GM18861 (cell line): ENCODE data around the gene PARVG.

Experiments used
- ATAC-seq: cut with Tn5 transposase; IDR thresholded peaks from one replicate; pipeline ENCODE4 v1.9.1; 2021; ENCODE audit not compliant: unreplicated experiment

Gene PARVG

DNA sequence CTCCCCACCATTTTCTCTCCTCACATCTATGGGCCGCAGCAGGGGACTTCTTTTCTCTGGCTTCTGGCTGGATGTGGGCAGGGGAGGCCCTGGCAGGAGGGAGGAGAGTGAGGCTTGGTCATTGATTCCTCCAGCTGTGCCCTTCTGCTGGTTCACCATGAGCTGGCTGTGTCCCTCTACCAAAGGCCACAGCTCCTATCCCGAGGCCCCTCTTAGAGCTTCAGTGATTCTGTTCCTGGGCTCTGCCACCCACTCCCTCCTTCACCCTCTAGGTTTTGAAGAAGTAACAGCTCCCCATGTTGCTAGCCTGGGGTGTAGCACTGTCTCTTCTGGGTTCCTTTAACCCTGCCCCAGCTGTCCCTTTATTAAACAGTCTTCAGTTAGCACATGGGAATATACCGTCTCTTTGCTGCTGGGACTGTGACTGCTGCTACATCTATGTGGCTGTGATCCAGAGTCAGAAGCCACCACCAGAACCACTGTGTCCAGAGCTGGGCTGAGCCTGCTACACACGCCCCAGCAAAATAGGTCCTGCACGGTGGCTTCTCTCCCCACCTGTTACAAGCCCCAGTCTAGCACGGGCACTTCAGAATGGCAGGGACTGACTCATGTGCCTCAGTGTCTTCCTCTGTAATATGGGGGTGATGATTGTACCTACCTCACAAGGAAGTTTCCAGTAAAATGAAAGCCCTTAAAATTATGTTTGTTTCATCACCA lies 578 bp upstream of the PARVG start:
- no peak for ATAC-seq

DNA sequence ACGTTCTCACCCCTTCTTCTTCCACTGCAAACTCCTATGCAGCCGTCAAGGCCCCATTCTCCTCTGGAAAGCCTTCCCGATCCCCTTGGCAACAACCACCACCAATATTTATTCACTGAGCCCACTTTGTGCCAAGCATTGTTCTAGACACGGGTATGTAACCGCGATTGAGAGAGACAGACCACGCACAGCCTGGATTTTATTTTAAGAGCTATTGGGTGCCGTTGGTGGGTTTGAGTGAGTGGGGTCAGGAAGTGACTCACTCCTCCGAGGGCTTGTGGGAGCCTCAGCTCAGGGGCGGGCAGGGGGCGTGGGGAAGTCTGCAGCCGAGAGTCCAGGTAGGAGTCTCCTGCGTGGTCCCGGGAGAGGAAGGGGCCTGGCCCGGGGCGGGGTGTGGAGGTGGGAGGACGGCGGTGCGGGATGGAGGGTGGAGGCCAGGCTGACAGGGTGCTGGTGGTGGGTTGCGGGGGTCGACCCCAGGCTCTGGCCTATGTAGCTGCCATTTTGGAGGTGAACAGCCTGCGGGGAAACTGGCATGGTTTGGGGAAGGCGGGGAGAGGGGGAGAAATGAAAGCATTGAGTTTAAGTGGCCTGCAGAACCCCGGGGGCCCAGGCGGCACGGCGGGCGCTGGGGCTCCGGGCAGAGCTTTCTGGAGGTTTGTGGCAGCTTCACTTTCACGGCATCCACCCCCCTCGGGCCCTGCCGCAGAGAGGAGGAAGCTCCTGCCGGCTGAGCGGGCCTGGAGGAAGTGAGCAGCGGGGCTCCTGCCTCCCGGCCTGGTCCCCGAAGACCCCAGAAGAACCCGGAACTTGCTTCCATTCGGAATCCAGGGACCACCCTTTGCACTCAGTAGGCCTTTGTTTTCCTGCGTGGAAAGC lies 547 bp downstream of the PARVG start:
- no peak for ATAC-seq

DNA sequence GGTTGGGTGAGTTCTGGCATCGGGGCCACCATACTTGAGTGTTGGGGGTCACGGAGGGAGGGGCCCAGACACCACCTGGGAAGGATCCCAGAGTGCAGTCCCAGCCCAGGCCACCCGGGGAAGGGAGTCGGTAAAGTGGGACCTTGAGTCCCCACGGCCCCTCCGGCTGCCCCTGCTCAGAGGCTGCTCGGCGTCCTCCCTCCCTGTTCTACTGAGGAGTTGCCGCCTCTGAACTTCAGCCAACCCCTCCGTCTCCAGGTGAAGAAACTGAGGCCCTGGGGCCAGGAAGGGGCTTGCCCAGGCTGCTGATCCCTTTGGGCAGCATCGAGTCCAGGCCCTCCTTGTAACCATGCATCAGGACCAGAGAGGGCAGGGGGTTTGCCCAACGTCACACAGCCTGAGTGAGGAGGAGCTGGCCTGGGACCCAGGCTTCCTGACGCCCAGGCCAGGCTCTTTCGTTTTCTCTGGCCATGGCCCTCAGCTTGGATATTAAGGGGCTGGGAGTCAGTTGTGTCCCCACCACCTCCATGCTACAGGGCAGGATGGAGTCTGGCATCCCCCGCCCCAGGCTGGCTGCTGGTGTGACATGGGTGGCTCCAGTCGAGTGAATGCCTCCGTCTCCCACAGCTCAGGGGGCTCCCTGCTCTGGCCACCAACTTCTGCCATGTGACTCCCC lies 1.3 kb downstream of the PARVG start:
- no peak for ATAC-seq

DNA sequence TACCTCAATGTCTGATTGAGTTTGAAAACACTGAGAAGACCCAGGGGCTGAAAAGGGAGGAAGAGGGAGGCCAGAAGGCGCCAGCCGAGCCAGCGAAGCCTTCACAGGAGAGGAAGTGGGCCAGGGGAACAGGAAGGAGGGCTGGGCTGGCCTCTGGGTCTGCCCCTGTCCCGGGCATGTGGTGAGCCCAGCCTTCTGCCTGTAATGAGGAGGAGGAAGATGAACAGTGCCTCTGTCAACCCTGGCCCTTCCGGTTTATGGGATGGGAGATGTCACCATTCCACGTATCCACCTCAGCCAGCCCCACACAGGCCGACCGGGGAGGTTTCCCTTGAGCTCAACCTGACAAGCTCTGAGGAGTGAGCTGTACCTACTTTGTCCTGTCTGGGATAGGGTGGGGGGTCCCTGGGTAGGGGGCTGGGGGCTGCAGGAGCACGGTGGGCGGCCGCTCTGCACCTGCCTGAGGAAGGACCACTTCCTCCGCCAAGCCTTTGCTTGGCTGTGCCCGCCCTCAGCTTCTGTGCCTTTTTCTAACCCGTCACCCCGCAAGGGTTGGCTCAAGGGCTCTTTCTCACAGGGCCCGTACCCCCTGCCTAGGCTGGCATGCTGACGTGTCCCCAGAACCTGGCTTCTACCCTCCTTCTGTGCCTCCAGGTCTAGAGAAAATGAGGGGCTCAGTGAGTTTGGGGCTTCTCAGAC lies 2.0 kb downstream of the PARVG start:
- ATAC-seq: no peak

DNA sequence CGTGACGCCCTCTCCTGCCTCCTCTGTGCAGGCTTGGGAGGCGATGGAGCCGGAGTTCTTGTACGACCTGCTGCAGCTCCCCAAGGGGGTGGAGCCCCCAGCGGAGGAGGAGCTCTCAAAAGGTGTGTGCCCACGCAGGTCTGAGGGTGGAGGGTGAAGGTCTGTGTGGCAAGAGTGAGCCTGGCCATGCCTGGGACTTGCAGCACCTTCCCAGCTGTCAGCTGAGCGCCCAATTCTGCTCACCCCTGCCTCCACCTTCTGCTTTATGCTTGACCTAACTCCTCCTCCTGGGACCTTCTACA lies 2.5 kb downstream of the PARVG start:
- no peak for ATAC-seq

DNA sequence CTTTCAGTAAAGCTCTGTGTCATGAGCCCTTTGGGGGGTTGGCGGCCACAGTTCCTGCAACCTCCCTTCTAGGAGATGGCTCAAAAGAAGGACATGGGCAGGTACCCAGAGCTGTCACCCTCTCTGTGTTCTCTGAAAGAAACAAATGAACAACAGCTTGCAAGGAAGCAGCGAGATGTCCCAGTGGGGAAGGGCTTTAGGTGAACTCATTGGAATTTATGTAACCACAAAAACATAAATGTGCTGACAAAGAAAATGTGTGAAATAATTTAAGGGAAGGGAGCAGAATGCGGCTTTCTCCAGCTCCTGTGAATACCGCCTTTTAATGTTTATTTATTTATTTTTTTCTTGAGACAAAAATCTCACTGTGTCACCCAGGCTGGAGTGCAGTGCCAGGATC lies 3.3 kb downstream of the PARVG start:
- ATAC-seq: no peak

DNA sequence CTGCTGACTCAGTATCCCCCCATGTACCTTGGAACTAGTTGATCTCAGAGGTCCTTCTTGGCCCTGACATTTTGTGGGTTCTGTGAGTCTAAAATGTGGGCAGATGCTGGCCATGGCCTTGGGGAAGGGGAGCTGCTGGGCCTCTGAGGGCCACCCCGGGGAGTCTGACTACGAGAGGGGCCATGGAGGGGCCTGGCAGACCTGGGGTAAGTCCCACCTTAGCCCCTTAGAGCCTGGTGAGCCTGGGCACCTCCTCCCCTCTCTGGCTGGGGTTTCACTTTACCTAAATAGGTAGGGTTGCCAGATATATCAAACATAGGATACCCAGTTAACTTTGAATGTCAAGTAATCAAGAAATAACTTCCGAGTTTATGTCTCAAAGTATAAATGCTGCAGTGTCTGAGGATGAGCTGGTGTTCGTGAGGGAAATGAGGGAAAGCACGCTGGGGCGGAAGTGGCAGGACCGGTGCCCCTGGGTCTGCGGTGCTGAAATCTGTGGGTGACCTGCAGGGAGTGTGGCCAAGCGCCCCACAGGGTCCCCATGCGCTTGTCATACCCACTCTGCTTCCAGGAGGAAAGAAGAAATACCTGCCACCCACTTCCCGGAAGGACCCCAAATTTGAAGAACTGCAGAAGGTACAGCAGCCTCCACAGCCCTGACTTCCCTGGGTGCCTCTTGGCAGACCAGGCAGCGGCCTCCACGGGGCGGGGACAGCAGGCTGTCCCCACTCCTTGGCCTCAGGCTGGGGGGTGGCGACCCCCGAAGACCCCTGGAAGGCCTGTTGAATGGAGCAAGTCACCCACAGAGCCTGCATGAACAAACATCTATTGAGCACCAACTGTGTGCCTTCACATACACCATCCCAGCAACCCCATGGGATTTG lies 4.8 kb downstream of the PARVG start:
- ATAC-seq: no peak

DNA sequence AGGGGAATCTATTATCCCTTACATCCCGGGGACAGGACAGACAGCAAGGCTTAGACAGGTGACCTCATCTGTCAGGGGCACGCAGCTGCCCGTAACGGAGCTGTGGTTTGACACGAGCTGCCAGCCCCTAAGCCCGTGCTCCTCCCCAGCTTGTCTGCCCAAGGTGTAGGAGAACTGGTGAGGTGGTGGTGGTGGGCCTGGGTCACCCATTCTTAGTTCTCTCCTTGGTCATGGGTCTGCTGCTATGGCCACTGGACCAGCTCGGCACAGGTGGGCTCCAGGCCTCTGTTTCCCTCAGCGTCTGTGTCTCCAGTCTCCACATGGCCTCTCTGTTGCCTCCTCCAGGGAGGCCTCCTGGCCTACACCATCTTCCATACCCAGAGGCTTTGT lies 5.4 kb downstream of the PARVG start:
- no peak for ATAC-seq

DNA sequence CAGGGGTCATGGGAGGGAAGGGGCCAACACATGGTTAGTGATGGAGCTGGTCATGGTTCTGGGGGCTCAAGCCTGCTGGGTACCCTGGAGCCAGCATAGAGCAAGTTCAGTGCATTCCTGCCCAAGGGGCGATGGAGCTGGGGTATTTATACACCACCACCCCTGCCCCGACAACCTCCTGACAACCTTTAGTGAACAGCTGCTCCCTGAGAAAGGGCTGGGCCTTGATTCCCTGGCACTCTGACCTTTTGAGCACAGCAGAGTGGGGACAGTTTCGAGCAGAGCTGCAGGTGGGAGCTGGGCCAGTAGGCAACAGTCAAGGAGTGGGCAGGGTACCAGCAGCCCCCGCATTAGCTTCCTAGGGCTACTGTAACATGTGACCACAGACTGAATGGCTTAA lies 6.0 kb downstream of the PARVG start:
- no peak for ATAC-seq

DNA sequence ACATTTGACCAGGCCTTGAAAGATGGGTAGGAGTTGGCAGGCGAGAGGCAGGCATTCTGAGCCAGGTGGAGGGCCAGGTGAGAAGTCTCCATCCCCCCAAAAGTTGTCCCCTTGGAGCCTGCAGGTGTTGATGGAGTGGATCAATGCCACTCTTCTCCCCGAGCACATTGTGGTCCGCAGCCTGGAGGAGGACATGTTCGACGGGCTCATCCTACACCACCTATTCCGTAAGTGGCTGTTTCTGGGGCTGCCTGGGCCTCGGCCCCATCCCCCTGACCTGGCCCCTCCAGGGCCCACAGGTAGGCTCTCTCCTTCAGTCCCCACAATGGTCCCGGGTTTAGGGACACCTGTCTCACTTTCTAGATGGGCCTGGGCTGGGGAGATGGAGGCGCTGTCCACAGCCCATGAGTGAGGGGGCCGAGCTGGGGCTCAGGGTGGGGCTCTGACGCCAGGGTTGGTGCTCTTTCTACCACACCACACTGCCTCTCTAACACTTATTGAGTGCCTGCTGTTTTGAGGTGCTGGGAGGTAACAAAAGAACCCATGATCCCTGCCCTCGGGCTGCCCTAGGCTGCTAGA lies 7.0 kb downstream of the PARVG start:
- no peak for ATAC-seq

DNA sequence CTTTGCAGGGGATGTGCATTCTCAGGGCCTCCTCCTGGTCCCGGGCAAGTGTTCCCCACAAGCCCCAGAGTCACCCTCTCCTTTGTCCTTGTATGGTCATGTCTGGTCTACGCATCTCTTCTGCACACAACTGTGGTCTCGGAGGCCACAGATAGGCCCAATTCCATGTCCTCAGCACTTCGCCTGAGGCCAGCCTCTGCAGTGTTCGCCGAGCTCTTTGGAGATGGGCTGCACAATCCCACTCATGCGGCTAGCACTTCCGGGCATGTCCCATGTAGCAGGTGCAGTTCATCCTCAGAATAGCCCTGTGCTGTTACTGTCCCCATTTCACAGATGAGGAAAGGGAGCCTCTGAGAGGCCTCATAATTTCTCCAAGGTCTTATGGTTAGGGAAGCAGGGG lies 7.6 kb downstream of the PARVG start:
- no peak for ATAC-seq

DNA sequence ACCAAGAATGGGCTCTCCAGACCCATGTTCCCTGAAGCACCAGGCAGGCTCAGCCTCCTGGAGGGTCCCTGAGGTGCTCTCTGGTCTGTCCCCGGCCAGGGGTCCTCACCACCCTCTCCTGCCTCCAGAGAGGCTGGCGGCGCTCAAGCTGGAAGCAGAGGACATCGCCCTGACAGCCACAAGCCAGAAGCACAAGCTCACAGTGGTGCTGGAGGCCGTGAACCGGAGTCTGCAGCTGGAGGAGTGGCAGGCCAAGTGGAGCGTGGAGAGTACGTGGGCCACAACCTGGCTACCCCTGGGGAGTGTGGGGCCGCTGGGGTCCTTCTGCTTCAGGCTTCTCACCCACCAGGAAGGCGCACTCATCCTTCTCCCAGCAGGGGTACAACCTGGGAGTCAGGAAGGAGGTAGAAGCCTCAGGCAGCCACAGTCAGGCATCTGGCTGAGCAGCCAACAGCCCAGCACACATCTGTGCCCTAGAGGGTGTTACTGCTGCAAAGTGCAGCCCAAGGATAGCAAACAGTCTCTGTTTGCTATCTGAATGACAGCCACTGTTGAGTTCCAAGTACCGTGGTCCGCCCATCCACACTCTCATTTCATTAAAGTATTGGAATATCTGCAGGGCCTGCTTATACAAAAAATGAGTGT lies 8.4 kb downstream of the PARVG start:
- no peak for ATAC-seq

DNA sequence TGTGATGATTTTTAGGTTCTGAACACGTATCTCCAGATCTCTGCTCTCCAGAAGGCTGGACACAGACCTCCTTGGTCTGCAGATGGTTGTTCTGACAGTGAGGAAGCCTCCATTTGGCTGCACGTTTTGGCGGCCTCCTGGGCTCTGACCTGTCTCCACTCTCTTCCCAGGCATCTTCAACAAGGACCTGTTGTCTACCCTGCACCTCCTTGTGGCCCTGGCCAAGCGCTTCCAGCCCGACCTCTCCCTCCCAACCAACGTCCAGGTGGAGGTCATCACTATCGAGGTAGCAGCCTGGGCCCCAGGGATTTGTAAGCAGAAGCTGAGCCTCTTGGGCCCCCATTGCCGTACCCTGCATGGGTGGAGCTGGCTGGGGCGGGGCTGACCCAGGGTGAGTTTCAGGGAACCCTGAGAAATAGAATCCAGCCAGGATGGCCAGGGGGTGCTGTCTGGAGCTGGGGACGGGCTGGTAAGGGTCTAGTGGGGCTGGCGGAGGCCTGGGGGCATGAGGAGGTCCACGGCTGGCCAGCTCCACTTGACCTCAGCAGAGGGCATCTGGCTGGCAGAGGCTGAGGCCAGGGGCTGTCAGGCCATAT lies 9.8 kb downstream of the PARVG start:
- no peak for ATAC-seq

DNA sequence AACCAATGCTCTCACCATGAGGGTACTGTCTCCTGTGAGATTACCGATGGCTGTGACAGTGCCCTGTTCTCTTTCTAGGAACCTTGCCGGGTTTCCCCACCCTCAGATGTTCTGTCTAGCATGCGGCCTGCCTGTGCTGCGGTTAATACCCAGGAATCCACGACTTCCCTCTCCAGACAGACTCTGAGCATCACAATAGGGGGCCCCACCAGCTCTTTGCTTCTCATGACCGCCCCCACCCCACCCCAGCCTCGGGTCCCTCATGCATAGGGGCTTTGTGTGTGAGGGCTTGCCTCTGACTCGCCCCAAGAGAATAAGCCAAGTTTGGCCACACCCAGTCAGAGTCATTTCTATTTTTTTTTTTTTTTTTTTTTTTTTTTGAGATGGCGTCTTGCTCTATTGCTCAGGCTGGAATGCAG lies 10.3 kb downstream of the PARVG start:
- no peak for ATAC-seq

DNA sequence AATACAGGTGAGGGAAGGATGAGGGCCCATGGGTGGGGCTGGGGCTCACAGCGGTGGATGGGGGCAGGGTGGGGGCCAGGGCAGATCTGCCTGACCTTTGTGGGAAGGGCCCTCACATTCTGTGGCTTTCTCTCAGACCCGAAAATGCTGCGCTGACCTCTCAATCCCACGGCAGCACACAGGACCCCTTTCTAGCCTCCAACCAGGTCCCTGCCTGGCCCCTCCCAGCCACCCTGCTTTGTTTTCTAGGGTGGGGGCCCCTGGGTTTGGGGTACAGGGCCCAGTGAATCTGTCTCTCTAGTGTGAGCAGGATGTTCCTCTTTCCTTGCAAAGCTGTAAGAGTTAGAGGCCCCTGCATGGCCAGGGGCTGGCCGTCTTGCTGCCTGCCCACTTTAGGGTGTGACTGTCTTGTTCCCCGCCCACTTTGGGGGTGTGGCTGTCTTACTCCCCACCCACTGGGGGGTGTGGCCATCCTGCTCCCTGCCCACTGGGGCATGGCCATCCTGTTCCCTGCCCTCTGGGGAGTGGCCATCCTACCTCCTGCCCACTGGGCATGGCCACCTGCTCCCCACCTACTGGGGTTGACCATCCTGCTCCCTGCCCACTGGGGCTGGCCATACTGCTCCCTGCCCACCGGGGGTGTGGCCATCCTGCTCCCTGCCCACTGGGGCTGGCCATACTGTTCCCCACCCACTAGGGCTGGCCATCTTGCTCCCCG lies 11.5 kb downstream of the PARVG start:
- ATAC-seq: no peak

DNA sequence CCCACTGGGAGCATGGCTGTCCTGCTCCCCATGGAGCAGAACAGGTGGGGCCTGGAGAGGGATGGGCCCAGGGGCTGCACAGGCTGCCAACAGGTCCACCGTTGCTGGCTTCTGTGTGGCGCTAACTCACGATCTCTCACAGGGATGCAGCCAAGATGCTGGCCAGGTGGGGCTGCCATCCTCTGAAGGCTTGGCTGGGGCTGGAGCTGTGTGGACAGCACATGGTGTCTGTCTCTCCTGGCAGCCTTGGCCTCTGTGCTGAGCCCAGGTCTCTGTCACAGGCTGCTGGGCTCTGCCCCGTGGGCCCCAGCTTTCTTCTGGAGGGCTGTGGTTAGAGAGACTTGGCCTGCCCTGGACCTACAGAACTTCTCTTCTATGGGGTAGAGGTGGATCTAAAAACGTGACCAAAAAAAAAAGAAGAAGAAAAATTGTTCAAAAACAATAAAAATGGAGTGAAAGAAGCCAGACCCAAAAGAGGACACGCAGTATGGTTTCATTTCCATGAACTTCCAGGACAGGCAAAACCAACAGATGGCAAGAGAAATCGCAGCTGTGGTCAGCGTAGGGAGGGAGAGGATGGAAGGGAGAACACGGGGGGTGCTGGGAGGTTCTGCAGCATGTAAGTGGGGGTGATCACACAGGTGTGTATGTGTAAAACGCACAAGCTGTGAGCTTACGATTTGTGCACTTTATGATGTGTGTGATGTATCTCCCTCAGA lies 12.2 kb downstream of the PARVG start:
- ATAC-seq: no peak

DNA sequence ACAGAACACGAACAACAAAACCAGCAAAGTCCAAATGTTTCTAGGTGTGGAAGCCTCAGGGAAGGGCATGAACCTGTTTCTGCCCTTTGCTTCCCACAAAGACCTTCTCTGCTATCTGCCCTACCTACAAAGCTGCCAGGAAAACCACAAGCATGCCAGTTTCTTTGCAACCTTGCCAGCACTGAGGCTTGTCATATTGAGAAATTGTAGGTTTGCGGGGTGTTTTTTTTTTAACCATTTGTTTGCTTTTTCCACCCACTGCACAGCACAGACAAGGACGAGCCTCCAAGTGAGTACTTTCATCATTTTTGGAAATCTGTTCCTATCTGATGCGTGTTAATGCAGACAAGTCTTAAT lies 12.8 kb downstream of the PARVG start:
- ATAC-seq: no peak

DNA sequence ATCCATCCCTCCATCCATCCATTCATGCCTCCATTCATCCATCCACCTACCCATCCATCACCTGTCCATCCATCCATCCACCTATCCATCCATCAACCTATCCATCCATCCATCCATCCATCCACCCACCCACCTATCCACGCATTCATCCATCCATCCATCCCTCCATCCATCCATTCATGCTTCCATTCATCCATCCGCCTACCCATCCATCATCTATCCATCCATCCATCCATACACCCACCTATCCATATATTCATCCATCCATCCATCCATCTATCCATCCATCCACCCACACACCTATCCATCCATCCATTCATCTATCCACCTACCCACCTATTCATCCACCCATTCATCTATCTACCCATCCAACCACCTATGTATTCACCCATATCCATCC lies 13.8 kb downstream of the PARVG start:
- no peak for ATAC-seq
